Inferior parietal cortex (tissue), 1 donor: Measurements from ENCODE around the gene SGK2.
"Not testable (repeated sequence)": the region's sequence is repeated elsewhere in the genome, so short reads cannot be mapped to it uniquely, and the experiment has no call there.

Experiments used
- DNase-seq: peaks from one replicate; pipeline ENCODE4 v3.0.0-alpha.2; 2016; ENCODE audit errors: extremely low spot score

Gene SGK2

GRCh38 chr20:43601960-43602359 lies 43.1 kb downstream of the SGK2 start:
- DNase-seq = not testable (repeated sequence)

- no peak for DNase-seq
These were observed 44.3 kb downstream of the SGK2 start for GRCh38 chr20:43603124-43603523.

- DNase-seq = no peak
These were observed 46.9 kb downstream of the SGK2 start for GRCh38 chr20:43605715-43606114.

DNA sequence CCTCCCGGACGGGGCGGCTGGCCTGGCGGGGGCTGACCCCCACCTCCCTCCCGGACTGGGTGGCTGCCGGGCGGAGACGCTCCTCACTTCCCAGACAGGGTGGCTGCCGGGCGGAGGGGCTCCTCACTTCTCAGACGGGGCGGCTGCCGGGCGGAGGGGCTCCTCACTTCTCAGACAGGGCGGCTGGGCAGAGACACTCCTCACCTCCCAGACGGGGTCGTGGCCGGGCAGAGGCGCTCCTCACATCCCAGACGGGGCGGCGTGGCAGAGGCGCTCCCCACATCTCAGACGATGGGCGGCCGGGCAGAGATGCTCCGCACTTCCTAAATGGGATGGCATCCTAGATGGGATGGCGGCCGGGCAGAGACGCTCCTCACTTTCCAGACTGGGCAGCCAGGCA lies 48.5 kb downstream of the SGK2 start:
- DNase-seq = not testable (repeated sequence)

DNA sequence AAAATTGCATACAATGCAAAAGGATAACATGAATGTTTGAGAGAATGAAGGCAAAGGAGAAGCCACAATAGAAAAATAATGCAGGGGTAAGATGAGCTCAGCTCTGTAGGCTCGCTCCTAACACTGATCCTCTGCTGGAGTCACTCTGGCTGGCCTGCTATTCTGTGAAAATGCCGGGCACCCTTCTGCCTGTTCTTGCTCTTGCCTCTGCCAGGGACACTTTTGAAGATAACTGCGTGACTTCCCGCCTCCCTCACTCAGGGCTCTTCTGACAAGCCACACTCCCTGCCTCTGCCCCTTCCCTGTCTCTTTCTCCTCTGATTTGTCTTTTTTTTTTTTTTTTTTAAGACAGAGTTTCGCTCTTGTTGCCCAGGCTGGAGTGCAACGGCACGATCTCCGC lies 72.8 kb downstream of the SGK2 start:
- DNase-seq = no peak
